Smooth muscle cell (in vitro differentiated cells): ENCODE measurements around the gene TXNRD1. TPM values are rescaled to one million over a fixed set of nuclear protein-coding genes. Genes with fewer than 3 reads are reported as not detected.

Source experiments
- DNase-seq: peaks from one replicate; lab custom pipeline; 2025; ENCODE audit not compliant: unreplicated experiment; lab: John Stamatoyannopoulos, UW
- H2AFZ ChIP-seq: fragments of 200-600 bp; sonication (generic); 2 replicates; pipeline ENCODE4 v1.6.0; 2016; ENCODE audit warnings: antibody characterized with exemption, low read depth, mild to moderate bottlenecking
- H3F3A ChIP-seq: fragments of 200-600 bp; sonication (generic); 2 replicates; pipeline ENCODE4 v1.6.0; 2017; ENCODE audit warnings: antibody characterized with exemption, low read depth
- H3K27ac ChIP-seq: fragments of 200-600 bp; sonication (generic); 2 replicates; pipeline ENCODE4 v1.5.1; 2016; ENCODE audit warnings: low read depth, mild to moderate bottlenecking
- H3K27me3 ChIP-seq: fragments of 200-600 bp; sonication (generic); 2 replicates; pipeline ENCODE4 v1.6.1; 2016; ENCODE audit warnings: low read depth, mild to moderate bottlenecking
- H3K36me3 ChIP-seq: fragments of 200-600 bp; sonication (generic); 2 replicates; pipeline ENCODE4 v1.5.1; 2016; ENCODE audit warnings: low read depth
- H3K4me1 ChIP-seq: fragments of 200-600 bp; sonication (generic); 2 replicates; pipeline ENCODE4 v1.5.1; 2016; ENCODE audit warnings: low read depth
- H3K4me2 ChIP-seq: fragments of 200-600 bp; sonication (generic); 2 replicates; pipeline ENCODE4 v1.6.0; 2016; ENCODE audit warnings: mild to moderate bottlenecking
- H3K4me3 ChIP-seq: fragments of 200-600 bp; sonication (generic); 2 replicates; pipeline ENCODE4 v1.5.1; 2016; ENCODE audit warnings: mild to moderate bottlenecking
- H3K79me2 ChIP-seq: fragments of 200-600 bp; sonication (generic); 2 replicates; pipeline ENCODE4 v1.6.0; 2016; ENCODE audit warnings: low read depth, mild to moderate bottlenecking
- H3K9ac ChIP-seq: fragments of 200-600 bp; sonication (generic); 2 replicates; pipeline ENCODE4 v1.6.0; 2016; ENCODE audit warnings: low read depth
- H3K9me3 ChIP-seq: fragments of 200-600 bp; sonication (generic); replicated peaks from 2 replicates; pipeline ENCODE4 v1.5.1; 2016; ENCODE audit warnings: low read depth
- H4K20me1 ChIP-seq: fragments of 200-600 bp; sonication (generic); 2 replicates; pipeline ENCODE4 v1.6.0; 2016; ENCODE audit warnings: low read depth
- WGBS: methylation state at CpG from one replicate; pipeline ENCODE4 v1.1.7; 2016; ENCODE audit warnings: low lambda C conversion rate; 5-methylcytosine and 5-hydroxymethylcytosine counted together
- polyA plus RNA-seq: library from polyadenylated mRNA; unstranded; fragments of >200 nt; fragmentation: Nextera tagmentation; extraction: Ambion mirVana; gene quantifications from 2 replicates; pipeline ENCODE4 v1.2.1, GENCODE V29; 2016
- total RNA-seq: library from RNA; depleted of rRNA; stranded (reverse); fragments of >200 nt; gene quantifications from 2 replicates; pipeline ENCODE4 v1.2.3, GENCODE V29; 2014
- TF ChIP-seq, protein P1 (sequence below): fragments of 200-600 bp; sonication (generic); IDR thresholded peaks from 2 replicates; pipeline ENCODE4 v1.5.1; 2017; ENCODE audit warnings: borderline replicate concordance, mild to moderate bottlenecking, antibody characterized with exemption; ENCODE audit not compliant: insufficient read depth, poor library complexity, severe bottlenecking

TXNRD1 gene
- total and polyA plus RNA-seq, 2 experiments from 2014 or later: 31.1 to 61.7 TPM

- Histone ChIP-seq H3K4me3 (no peak overlapping the region), H3K9ac (no peak overlapping the region), H3F3A (no peaks in the 10 kb centered on the region), H3K36me3 (peaks cover 42% of the 10 kb centered on the region), H3K4me1 (no peaks in the 10 kb centered on the region), H3K4me2 (no peak overlapping the region), H2AFZ (no peak overlapping the region), H3K27ac (no peak overlapping the region), H3K27me3 (no peaks in the 10 kb centered on the region), H3K9me3 (no peaks in the 10 kb centered on the region), H3K79me2 (peaks cover 7% of the 10 kb centered on the region), H4K20me1 (peaks cover 24% of the 10 kb centered on the region)
- no peak for DNase-seq
- 91% methylated on average over 10 of the region's 10 CpGs for WGBS
- TF ChIP-seq, protein P1, sequence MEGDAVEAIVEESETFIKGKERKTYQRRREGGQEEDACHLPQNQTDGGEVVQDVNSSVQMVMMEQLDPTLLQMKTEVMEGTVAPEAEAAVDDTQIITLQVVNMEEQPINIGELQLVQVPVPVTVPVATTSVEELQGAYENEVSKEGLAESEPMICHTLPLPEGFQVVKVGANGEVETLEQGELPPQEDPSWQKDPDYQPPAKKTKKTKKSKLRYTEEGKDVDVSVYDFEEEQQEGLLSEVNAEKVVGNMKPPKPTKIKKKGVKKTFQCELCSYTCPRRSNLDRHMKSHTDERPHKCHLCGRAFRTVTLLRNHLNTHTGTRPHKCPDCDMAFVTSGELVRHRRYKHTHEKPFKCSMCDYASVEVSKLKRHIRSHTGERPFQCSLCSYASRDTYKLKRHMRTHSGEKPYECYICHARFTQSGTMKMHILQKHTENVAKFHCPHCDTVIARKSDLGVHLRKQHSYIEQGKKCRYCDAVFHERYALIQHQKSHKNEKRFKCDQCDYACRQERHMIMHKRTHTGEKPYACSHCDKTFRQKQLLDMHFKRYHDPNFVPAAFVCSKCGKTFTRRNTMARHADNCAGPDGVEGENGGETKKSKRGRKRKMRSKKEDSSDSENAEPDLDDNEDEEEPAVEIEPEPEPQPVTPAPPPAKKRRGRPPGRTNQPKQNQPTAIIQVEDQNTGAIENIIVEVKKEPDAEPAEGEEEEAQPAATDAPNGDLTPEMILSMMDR: no peak
These were observed 100.0 kb downstream of the TXNRD1 start for GRCh38 chr12:104315326-104316224.

GRCh38 chr12:104316936-104317335 is 101.4 kb downstream of the TXNRD1 start:
- H3K27me3 ChIP-seq: no peaks in the 10 kb centered on the region
- H3K9ac ChIP-seq: no peak overlapping the region
- H3F3A ChIP-seq: no peaks in the 10 kb centered on the region
- no peak overlapping the region for H3K27ac ChIP-seq
- no peak overlapping the region for H3K4me3 ChIP-seq
- DNase-seq: no peak
- TF ChIP-seq, protein P1: no peak
- H3K9me3 ChIP-seq: no peaks in the 10 kb centered on the region
- H2AFZ ChIP-seq: no peak overlapping the region
- H3K4me2 ChIP-seq: no peak overlapping the region
- H3K79me2 ChIP-seq: peaks cover 4% of the 10 kb centered on the region
- H3K4me1 ChIP-seq: no peaks in the 10 kb centered on the region
- H4K20me1 ChIP-seq: peaks cover 16% of the 10 kb centered on the region
- peaks cover 44% of the 10 kb centered on the region for H3K36me3 ChIP-seq

DNA sequence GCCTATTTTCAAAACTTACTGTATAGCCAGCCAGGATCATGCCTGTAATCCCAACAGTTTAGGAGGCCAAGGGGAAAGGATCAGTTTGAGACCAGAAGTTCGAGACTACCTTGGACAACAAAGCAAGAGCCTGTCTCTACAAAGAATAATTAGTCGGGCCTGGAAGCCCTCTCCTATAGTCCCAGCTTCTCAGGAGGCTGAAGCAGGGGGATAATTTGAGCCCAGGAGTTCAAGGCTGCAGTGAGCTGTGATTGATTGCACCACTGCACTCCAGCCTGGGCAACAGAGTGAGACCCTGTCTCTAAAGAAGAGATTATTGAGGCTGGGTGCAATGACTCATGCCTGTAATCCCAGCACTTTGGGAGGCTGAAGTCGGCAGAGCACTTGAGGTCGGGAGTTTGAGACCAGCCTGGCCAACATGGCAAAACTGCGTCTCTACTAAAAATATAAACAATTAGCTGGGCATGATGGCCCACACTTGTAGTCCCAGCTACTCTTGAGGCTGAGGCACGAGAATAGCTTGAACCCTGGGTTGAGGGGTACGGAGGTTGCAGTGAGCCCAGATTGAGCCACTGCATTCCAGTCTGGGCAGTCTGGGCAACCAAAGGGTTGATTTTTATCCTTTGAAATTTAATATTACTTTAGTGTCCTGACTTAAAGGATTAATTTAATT is 102.1 kb downstream of the TXNRD1 start:
- H3K4me3 ChIP-seq: no peak overlapping the region
- H3K27me3 ChIP-seq: no peaks in the 10 kb centered on the region
- TF ChIP-seq, protein P1: no peak
- no peak overlapping the region for H2AFZ ChIP-seq
- no peaks in the 10 kb centered on the region for H3K4me1 ChIP-seq
- WGBS: 93% methylated on average over 7 of the region's 7 CpGs
- no peak overlapping the region for H3K27ac ChIP-seq
- H3K4me2 ChIP-seq: no peak overlapping the region
- DNase-seq: no peak
- H3K9me3 ChIP-seq: no peaks in the 10 kb centered on the region
- H3K9ac ChIP-seq: no peak overlapping the region
- peaks cover 9% of the 10 kb centered on the region for H4K20me1 ChIP-seq
- H3K36me3 ChIP-seq: peaks cover 36% of the 10 kb centered on the region
- no peaks in the 10 kb centered on the region for H3F3A ChIP-seq
- H3K79me2 ChIP-seq: no peaks in the 10 kb centered on the region
